NT2/D1 (cell line): ENCODE measurements around the gene UQCC3.

ENCODE experiments used
- DNase-seq: peaks from one replicate; pipeline ENCODE4 v3.0.0-alpha.2; 2011; ENCODE audit warnings: low read depth, low spot score
- H3K27me3 ChIP-seq: 2 replicates; pipeline ENCODE4 v1.6.0; 2011; ENCODE audit warnings: mild to moderate bottlenecking; ENCODE audit not compliant: insufficient read length, insufficient read depth
- H3K36me3 ChIP-seq: 2 replicates; pipeline ENCODE4 v1.6.1; 2011; ENCODE audit warnings: mild to moderate bottlenecking, low read length, mixed read lengths; ENCODE audit not compliant: insufficient read depth, insufficient read length
- H3K4me1 ChIP-seq: 2 replicates; pipeline ENCODE4 v1.5.1; 2011; ENCODE audit not compliant: insufficient read depth, insufficient read length
- H3K4me3 ChIP-seq: 2 replicates; pipeline ENCODE4 v1.5.1; 2011; ENCODE audit warnings: low read depth; ENCODE audit not compliant: insufficient read length
- H3K9ac ChIP-seq: 2 replicates; pipeline ENCODE4 v1.6.0; 2011; ENCODE audit warnings: low read depth; ENCODE audit not compliant: insufficient read length
- H3K9me3 ChIP-seq: 2 replicates; pipeline ENCODE4 v1.5.1; 2011; ENCODE audit warnings: mild to moderate bottlenecking, low read length; ENCODE audit not compliant: insufficient read depth
- SUZ12 ChIP-seq: IDR thresholded peaks from 2 replicates; pipeline ENCODE4 v1.6.1; 2011; ENCODE audit not compliant: insufficient read length, insufficient read depth; ENCODE audit errors: extremely low read depth
- YY1 ChIP-seq: IDR thresholded peaks from 2 replicates; pipeline ENCODE4 v1.6.1; 2011; ENCODE audit not compliant: insufficient read length, insufficient read depth
- ZNF274 ChIP-seq: IDR thresholded peaks from 2 replicates; pipeline ENCODE4 v1.6.1; 2011; ENCODE audit warnings: mild to moderate bottlenecking, low read depth, low read length

Gene UQCC3, protein sequence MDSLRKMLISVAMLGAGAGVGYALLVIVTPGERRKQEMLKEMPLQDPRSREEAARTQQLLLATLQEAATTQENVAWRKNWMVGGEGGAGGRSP

DNA sequence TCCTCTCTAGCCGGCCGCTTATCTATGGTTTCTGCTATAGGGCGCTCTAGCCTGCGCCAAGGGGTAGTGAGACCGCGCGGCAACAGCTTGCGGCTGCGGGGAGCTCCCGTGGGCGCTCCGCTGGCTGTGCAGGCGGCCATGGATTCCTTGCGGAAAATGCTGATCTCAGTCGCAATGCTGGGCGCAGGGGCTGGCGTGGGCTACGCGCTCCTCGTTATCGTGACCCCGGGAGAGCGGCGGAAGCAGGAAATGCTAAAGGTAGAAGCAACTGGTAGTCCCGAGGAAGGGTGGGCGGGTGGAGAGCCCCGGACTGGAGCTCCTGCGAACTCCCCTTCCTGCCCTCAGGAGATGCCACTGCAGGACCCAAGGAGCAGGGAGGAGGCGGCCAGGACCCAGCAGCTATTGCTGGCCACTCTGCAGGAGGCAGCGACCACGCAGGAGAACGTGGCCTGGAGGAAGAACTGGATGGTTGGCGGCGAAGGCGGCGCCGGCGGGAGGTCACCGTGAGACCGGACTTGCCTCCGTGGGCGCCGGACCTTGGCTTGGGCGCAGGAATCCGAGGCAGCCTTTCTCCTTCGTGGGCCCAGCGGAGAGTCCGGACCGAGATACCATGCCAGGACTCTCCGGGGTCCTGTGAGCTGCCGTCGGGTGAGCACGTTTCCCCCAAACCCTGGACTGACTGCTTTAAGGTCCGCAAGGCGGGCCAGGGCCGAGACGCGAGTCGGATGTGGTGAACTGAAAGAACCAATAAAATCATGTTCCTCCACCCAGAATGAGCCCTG is at the start of gene UQCC3, which contains the start of gene LBHD1:
TSS of gene UQCC3 (plus strand) at position 66 of the 782 bp plus-strand sequence. CDS start at position 139, 73 bp downstream.
TSS of gene LBHD1 (minus strand) at position 660 of the 782 bp plus-strand sequence. CDS start 2,236 bp downstream, outside the sequence.
- no peaks in the 10 kb centered on the region for H3K9me3 ChIP-seq
- H3K4me1 ChIP-seq: peaks cover 2% of the 10 kb centered on the region
- peaks cover 55% of the 10 kb centered on the region for H3K36me3 ChIP-seq
- H3K27me3 ChIP-seq: no peaks in the 10 kb centered on the region
- peak within 1 kb of the TSS; percentile 98 for H3K9ac ChIP-seq
- DNase-seq: peak; percentile 89
- TF ChIP-seq ZNF274 (no peak), SUZ12 (no peak), YY1 (no peak)
- peak within 1 kb of the TSS; percentile 68 for H3K4me3 ChIP-seq

- Histone ChIP-seq H3K9me3 (no peaks in the 10 kb centered on the region), H3K36me3 (peaks cover 46% of the 10 kb centered on the region), H3K27me3 (no peaks in the 10 kb centered on the region), H3K4me1 (no peaks in the 10 kb centered on the region), H3K4me3 (no peak overlapping the region), H3K9ac (no peak overlapping the region)
- no peak for TF ChIP-seq ZNF274
- no peak for TF ChIP-seq YY1
- no peak for TF ChIP-seq SUZ12
- no peak for DNase-seq
Observed at GRCh38 chr11:62622476-62623089, 48.9 kb upstream of the UQCC3 start.

DNA sequence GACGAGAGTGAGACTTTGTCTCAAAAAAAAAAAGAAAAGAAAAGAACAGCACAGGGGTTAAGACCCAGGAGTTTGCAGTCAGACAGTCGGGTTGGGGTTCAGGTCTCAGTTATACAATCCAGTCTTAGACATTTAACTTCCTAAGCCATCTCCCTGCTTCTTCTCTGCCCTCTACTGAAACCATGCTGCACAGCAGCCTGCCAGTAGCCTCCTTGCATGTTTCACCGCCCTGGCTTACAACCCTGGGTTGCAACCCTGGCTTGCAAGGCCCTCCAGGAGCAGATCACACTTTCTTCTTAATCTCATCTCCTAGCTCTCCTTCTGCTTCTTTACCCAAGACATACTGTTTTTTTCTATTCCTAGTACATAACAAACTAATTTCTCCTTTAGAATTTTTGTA is 43.8 kb upstream of the UQCC3 start:
- Histone ChIP-seq H3K4me3 (no peak overlapping the region), H3K9ac (no peak overlapping the region), H3K27me3 (no peaks in the 10 kb centered on the region), H3K36me3 (peaks cover 87% of the 10 kb centered on the region), H3K9me3 (no peaks in the 10 kb centered on the region), H3K4me1 (no peaks in the 10 kb centered on the region)
- no peak for DNase-seq
- TF ChIP-seq SUZ12 (no peak), ZNF274 (no peak), YY1 (no peak)

DNA sequence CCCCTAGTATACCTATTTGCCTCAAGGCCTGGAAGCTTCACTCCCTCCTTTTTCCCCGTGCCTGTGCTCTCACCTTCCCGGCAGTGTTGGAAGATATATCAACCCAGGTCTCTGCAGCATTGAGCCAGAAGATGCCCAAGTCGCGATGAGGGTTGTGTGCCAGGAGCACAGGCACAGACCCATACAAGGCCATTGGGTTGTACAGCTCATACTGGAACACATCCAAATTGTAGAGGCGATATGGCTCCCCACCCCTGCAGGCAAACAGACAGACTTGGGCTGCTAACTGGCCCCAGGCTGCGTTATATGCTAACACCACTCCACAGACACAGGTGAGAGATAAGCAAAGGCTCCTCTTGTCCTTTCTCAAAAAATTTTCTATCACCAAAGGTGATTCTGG is 39.0 kb upstream of the UQCC3 start:
- DNase-seq: no peak
- Histone ChIP-seq H3K9me3 (no peaks in the 10 kb centered on the region), H3K27me3 (no peaks in the 10 kb centered on the region), H3K4me3 (no peak overlapping the region), H3K36me3 (peaks cover 94% of the 10 kb centered on the region), H3K4me1 (peaks cover 3% of the 10 kb centered on the region), H3K9ac (no peak overlapping the region)
- TF ChIP-seq SUZ12 (no peak), ZNF274 (no peak), YY1 (no peak)

GRCh38 chr11:62644220-62644619 is 27.3 kb upstream of the UQCC3 start:
- Histone ChIP-seq H3K36me3 (peaks cover 58% of the 10 kb centered on the region), H3K9me3 (no peaks in the 10 kb centered on the region), H3K4me1 (peaks cover 6% of the 10 kb centered on the region), H3K4me3 (no peak overlapping the region), H3K9ac (no peak overlapping the region), H3K27me3 (no peaks in the 10 kb centered on the region)
- no peak for DNase-seq
- TF ChIP-seq YY1: no peak
- no peak for TF ChIP-seq SUZ12
- no peak for TF ChIP-seq ZNF274

DNA sequence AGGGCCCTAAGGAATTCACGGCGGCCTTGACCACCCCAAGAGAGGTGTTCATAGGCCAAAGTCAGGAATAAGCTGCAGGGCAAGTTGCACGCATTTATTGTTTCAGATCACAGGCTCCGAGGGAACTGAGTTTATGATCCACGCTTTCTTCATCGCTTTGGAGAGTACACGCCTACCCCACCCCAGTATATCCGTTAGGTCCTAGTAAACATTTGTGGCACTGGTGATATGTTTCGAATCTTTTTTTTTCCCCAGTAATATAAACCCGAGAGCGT is 25.9 kb upstream of the UQCC3 start:
- DNase-seq: no peak
- peak overlapping the region; percentile 93 for H3K4me3 ChIP-seq
- peaks cover 6% of the 10 kb centered on the region for H3K4me1 ChIP-seq

DNA sequence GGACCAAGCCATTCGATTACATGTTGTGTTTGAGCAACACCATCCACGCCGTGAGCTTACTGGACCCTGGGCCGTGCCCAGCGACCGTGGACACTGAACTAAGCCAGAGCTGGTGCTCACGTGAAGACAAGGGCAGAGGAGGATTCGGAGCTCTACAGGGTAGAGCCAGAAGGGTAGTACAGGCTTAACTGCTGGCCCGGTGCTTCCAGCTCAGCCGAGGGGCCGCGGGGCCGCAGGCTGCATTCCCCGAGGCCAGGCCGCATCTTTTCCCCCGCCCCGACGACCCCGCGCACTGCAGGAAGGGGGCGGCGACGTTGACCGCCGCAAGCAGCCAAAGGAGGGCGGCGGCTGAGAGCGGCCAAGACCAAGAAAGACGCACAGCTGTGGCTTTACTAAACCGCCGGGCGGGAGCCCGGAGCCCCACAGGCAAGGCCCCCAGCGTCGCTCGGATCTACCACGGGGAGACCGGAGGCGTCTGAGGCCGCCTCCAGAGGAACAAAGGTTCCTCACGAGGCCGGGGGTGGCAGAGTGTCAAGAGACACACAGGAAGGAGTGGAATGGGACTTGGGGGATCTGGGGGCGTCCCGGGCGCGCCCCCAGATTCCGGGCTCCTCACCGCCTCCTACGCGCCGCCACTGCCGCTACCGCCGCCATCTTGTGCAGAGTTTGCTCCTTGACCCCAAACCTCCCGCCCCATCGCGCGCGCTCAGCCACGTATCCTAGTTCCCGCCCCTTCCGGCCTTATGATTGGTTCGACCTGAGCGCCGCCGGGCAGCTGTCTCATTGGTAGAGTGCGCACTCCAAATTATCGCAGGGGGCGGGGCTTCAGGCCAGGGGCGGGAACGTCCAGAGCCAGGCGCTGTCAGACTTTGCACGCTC is 25.3 kb upstream of the UQCC3 start, which contains the start of gene GANAB:
TSS of gene GANAB (minus strand) at position 668 of the 879 bp plus-strand sequence. CDS start at position 654, 14 bp downstream.
- peak within 1 kb of the TSS; percentile 93 for H3K4me3 ChIP-seq
- peaks cover 62% of the 10 kb centered on the region for H3K36me3 ChIP-seq
- DNase-seq: peak; percentile 97
- H3K9me3 ChIP-seq: no peaks in the 10 kb centered on the region
- H3K9ac ChIP-seq: peak within 1 kb of the TSS; percentile 98
- H3K27me3 ChIP-seq: no peaks in the 10 kb centered on the region
- H3K4me1 ChIP-seq: peaks cover 6% of the 10 kb centered on the region
- peak; percentile 87 for TF ChIP-seq YY1
- TF ChIP-seq ZNF274: no peak

More for the DNA sequence above, 25.9 kb upstream of the UQCC3 start:
- Histone ChIP-seq H3K36me3 (peaks cover 60% of the 10 kb centered on the region), H3K27me3 (no peaks in the 10 kb centered on the region), H3K9me3 (no peaks in the 10 kb centered on the region), H3K9ac (peak overlapping the region; percentile 98)
- TF ChIP-seq SUZ12 (no peak), YY1 (no peak), ZNF274 (no peak)
